HG02571 (cell line): Measurements from ENCODE around the gene SND1.

Experiments used
- ATAC-seq: cut with Tn5 transposase; IDR thresholded peaks from one replicate; pipeline ENCODE4 v1.9.1; 2021; ENCODE audit warnings: mild to moderate bottlenecking, moderate library complexity; ENCODE audit not compliant: unreplicated experiment

Gene SND1

DNA sequence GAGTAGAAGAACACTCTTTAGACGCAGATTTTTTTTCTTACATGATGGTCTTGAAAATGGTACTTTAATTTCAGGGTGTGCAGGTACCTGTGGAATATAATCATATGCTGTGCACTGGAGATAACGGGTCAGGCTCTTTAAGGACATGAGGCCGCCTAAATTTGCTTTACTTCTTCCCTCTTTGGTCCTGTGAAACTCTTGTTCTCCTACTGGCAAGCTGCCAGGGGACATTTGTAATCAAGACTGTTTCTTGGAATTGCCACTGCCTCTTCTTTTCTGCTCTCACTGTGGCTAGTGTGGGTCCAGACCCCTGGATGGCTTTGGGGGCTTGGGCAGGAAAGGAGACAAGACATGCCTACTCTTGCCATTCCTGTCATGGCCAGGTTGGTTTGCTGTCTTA is 146.0 kb downstream of the SND1 start:
- no peak for ATAC-seq

DNA sequence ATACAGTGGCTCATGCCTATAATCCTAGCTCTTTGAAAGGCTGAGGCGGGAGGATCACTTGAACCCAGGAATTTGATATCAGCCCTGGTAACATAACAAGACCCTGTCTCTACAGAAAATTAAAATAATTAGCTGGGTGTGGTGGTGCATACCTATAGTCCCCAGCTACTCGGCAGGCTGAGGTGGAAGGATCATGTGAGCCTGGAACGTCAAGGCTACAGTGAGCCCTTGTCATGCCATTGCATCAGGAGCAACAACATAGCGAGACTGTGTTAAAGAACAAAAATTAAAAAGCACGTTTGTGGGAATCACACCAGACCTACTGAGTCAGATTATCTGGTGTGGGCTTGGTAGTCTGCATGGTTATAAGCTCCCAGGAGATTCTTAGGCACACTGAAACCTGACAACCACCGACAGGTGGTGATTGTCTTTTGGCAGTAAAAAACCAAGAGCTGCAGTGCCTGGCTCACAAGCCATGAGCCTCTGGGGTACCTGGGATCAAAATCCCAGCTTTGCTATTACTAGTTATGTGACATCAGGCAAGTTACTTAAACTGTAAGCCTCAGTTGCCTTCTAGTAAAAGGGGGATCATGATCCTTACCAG is 146.9 kb downstream of the SND1 start:
- ATAC-seq = no peak

DNA sequence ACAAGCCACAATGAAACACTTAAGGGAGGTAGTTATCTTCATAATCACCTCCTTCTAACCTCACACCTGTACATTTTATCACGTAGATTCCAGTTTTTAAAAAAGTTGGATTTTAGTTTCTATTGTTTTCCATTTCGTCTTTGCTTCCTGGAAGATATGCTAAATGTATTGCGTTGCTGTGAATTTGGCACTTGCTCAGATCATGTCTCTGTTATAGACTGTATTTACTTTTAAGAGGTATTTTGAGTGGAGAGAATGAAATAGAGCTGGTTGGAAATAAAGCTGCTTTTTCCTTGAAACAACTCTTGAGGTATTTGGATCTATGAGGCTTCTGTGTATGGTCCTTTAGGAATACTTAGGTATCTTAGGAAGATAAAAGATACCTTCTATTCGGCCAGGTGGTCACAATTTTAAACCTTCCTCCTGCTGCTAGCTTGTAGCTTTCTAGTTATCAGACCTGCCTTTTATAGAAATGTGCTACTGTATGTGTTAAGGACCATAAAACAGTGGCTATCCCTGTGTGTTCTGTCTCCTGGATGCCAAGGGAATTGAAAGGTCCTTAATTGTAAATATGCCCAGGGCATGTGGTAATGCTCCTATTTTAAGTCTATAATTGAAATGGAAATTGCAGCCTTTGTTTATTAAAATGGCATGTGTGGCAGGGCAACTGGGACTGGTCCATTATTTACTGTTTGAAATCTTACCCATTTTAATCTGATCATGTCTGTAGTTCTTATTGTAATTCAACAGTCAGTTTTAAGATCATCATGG is 147.7 kb downstream of the SND1 start:
- no peak for ATAC-seq

DNA sequence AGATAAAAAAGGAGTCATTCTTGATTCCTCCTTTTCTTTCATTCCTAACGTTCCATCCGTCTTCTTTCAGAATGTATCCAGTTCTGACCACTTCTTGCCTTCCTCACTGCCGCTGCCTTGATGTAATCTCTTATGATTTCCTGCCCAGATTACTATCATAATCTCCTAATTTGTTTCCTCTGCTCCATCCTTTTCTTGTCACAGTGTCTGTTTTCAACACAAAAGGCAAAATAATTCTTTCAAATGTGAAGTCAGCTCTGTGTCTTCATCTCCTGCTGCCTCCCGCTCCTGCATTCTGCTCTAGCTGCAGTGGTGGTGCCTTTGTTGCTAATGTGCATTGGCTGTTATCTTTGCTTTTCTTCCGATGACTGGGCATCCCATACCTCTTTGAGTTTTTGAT is 150.9 kb downstream of the SND1 start:
- no peak for ATAC-seq

- no peak for ATAC-seq
These were observed 151.6 kb downstream of the SND1 start for GRCh38 chr7:127803626-127804025.

DNA sequence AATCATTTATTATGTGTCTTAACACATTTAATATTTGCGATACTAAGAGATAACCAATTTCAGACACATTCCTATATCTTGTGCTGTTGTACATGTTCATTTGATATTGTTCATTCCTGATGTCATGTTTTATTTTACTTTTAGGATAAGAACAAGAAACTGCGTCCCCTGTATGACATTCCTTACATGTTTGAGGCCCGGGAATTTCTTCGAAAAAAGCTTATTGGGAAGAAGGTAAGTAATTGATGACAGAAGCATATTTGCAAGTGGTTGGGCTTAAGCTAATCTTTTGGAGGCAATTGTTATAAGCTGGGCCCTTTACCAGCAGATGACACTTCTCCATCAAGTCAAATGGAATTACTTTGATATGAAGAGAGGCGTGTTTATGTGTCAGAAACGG is 155.3 kb downstream of the SND1 start:
- no peak for ATAC-seq

DNA sequence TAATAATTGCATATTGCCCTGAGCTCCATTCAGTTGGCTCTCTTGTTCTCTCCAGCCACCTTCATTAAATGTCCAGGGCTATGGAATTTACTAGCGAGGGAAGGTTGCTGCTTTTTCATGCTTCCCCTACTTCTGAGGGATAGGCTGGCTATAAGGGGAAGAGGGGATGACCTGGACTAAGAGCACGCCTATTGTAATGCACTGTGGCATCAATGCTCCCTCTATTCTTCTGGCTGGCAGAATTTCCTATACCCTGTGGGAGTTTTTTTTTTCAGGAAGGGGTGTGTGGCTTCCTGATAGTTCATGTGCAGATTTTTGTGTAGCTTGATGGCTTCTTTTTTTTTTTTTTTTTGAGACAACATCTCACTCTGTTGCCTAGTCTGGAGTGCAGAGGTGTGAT is 155.8 kb downstream of the SND1 start:
- ATAC-seq = no peak

- no peak for ATAC-seq
These were observed 157.3 kb downstream of the SND1 start for GRCh38 chr7:127809261-127809702.

DNA sequence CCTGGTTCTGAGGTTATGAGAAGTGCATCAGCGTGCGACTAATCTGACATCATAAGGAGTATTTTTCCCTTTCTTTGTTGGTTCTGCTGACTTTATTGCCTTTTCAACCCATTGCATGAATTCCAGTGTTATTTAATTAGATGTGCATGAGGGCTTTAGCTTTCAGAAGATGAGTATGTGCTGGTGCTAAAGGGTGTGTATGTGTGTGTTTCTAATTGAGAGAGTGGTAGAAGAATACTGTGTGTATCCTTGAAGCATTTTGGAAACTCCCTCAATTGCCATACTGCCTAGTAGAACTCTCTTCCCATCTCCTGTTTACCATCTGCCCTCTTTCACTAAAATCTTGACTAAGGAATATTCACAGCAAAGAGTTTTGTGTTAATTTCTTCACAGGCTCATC is 158.1 kb downstream of the SND1 start:
- no peak for ATAC-seq

DNA sequence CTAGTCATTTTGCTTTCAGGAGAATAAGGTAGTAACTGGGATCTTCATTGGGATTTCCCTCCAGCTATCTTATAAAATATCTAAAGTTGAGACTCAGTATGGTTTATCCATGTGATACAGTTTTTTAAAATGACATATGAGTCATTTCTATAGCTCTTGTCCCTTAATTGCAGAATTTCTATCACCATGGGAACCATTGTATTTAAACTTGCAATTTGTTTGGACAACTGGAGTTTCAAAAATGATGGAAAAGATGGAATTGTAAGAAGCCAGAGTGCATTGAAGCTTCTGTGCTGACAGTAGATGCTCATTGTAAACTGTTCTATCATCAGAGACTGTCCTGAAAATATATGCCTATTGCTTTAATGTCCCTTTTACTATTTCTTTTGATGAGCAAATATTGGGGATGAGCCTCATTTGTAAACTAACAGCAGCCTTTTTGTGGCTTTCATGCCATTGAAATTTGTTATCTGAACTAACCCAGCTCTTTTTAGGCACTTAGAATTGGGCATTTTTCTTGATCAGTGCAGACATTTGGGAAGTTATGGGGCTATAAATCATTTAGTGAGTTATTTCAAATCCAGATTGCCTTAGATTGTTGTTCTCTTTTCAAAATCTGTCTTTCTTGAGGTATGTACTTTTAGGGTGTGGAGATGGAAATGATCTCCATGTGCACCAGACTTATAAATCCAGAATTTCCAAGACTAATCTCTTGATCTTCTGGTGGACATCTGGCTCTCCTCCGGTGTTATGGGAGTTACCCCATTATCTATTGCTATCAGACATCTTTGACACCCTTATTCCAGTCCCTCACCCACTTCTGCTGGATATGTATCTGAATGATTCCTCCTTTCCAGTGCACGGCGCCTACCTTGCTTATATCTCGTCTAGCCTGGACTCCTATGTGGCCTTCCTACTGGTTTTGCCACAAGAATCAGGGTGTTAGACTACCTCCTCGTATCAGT is 159.0 kb downstream of the SND1 start:
- ATAC-seq = no peak

GRCh38 chr7:127812540-127812939 is 160.5 kb downstream of the SND1 start:
- no peak for ATAC-seq

DNA sequence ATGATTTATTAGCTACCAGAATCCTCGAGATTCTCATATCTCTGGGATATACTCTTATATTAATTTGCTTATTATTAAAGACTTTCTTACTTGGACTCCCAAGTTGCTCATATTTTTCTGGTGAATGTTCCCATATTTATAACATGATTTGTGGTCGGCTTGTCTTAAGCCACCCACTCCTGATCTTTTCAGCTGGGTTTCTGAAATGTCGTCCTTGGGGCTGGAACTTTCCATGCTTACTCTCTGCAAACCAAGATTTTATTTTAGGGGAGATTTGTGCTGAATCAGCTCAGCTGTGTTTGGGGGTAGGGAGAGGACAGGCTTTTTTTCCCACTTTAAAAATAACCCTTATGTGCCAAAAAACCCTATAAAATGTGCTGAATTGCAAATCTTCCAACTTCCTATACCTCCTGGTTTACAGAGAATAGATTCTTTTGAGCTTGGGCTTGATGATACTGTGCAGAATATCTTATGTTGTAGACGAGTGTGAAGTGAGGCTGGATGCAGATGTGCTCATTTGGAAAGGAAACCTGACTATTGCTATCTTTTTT is 162.1 kb downstream of the SND1 start:
- no peak for ATAC-seq

GRCh38 chr7:127815631-127816145 is 163.7 kb downstream of the SND1 start:
- ATAC-seq = no peak

- no peak for ATAC-seq
These were observed 164.6 kb downstream of the SND1 start for GRCh38 chr7:127816354-127817190.

DNA sequence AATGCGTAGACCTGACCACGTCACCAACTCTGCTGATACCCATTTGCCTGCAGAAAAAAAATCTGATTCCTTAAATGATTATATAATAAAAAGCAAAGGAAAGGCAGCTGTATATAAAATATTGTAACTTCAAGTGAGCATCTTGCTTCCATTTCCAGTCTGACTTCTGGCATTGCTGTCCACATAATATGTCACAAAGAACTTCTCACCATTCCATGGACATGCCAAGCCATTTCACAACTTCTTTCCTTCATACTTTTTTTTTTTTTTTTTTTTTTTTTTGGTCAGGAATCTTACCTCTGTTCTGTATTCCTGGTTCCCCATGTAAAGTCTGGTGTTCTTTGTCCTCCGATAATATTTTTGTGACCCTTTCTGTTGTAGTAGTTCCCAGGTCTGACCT is 165.5 kb downstream of the SND1 start:
- ATAC-seq = no peak

GRCh38 chr7:127818306-127818705 is 166.3 kb downstream of the SND1 start:
- ATAC-seq = no peak

DNA sequence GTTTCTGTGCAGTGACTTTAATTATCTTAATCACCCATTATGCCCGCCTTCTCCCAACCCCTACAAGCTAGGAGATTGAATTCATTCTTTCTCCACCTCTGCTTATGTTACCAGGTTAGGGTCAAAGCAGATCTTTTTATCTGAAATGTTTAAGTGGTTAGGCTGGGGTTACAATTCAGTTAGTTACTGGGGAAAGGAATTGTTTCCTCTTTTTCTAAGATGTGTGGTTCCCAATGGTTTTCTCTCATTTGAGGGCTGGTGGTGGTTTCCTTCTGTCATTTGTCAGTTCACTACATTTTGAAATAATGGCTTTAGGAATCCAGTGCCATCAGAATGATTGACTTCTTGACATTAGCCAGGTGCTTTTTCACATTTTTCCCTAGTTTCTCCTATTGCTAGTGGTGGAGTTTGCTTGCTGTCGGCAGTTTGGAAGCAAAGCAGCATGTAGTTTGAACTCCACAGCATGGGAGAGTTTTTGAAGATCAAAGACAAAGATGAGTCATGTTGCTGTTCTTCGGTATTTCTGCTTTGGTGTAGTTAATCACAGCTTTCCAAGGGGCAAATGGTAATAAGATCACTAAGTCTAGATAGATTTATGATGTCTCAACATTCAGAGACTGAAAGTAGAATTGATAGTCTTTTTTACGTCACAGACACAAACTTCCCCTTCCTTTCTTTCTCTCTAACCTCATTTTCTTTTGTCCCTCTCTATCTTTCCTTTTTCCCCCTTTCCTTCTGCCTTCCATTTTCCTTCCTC is 168.2 kb downstream of the SND1 start:
- no peak for ATAC-seq

- ATAC-seq = no peak
These were observed 168.7 kb downstream of the SND1 start for GRCh38 chr7:127820732-127821085.

DNA sequence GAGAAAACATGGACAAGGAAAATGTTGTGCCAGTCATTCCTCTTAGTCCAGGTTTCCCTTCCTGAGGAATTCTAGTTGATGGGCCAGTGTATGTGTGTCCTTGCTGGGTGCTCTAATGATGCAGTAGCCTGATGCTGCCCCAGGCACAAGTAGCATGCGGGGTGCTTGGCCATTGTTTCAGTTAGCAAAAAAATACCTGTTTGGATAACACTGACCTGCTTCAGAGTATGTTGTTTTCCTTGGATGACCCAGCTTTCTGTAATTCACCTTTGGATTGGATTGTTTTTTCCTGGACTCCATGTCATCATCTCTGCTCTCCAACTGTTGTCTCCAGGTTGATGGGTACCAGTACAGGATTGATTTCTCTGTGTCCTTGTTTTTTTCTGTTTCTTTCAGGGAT is 169.2 kb downstream of the SND1 start:
- no peak for ATAC-seq
